ENCODE results near the gene SPANXN4. TPM values are rescaled to one million over a fixed set of nuclear protein-coding genes. Genes with fewer than 3 reads are reported as not detected.

Gene SPANXN4, protein sequence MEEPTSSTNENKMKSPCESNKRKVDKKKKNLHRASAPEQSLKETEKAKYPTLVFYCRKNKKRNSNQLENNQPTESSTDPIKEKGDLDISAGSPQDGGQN
- total RNA-seq, result not detected

DNA sequence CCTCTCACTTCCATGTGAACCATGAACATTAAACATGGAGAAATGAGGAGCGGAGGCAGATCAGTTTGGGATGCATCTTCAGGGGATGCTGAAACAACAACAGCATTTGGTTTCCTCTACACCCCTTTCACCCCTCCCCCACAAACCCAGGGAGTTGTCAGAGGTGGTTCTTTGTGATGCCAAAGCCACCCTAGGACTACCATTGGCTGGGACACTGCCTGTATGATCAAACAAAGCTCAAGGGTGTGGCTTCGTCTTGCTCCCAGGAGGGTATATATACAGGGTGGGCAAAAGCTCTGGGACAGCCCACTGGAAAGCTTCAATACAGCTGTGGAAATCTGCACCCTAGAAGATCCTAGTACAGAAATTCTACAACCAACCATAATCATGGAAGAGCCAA lies at the start of gene SPANXN4:
Gene SPANXN4 (plus strand): TSS at position 301 of the 400 bp plus-strand sequence. CDS start 87 bp downstream, at position 388.
- no peak for DNase-seq

DNA sequence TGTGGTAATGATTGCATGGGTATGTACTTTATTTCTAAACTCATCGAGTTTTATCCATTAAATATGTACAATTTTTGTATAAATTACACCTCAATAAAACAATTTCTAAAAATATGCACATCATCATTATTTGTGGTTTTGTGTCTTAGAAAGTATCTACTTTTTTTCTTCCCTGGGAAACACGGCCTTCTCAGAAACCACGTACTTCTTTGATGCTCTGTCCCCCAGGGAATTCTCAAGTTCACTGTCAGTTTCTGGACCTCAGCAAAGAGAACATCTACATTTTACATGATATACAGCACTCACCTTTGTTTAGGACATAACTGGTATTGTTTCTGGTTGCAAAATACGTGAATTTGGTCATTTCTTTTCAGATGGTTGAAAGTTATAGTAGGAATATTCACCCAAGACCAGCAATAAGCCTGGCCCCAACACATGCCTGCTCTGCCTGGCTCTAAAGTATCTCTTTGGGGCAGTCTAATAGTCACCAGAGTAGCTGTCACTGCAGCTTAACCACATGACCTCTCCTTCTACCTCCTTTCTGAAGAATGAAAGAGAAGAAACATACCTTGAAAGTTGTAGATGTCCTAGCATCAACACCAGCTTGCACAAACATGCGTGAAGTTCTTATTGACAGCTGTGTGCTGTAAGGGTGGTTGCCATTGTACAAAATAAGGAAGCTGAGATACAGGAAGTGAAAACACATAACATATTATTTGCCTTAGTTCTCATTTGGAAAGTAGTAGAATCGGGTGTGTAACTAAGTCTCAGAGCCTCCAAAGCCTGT lies 48.4 kb upstream of the SPANXN4 start:
- DNase-seq, result no peak

DNA sequence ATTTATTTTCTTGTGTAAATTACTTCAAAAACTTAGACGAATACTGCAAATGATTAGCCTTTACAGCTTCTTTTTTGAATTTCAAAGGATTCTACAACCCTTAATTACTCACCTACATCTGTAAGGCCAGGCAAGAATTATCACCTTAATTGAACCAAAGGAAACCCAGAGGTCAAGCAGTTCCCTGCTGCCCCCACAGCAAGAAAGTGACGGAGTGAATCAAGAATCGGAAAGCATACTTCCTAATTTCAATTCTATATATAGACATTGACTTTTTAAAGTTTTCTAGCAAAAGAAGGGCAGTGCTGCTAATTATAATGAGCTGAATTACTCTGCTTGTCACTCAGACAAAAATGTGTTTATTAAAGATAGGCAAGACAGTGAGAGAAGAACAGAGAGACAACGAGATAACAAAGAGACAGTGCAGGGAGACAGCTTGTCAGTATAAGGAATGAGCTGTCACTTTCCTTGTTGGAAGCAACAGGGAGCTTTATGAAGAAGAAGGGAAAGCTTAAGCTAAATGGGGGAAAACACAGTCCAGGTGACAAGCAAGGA lies 47.5 kb upstream of the SPANXN4 start:
- no peak for DNase-seq

DNA sequence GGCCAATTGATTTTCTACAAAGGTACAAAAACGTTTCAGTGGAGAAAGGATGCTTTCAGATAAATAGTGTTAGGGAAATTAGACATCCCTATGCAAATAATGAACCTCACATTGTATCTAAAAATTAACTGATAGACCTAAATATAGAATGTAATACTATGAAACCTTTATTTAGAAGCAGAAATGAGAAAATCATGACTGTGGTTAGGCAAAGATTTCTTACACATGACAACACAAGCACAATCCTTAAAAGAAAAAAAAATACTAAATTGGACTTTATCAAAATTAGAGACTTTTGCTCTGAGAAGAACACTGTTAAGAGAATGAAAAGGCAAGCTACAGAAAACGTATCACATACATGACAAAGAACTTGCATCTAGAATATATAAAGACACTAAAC lies 43.0 kb upstream of the SPANXN4 start:
- no peak for DNase-seq

DNA sequence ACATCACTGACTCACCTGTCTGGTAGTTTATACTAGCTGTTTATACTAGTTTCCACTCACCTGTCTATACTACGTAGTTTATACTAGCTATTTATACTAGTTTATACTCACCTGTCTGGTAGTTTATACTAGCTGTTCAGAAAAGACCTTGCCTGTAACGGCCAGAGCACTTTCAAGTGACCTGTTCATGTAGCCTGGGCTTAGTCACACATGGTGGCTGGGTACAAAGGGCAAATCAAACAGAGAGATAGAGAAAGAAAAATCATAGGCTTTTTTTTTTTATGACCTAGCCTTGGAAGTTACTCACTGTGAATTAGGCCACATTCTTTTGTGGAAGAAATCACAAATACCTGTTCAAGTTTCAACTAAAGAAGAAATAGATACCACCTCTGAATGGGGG lies 30.7 kb upstream of the SPANXN4 start:
- DNase-seq, result no peak

DNA sequence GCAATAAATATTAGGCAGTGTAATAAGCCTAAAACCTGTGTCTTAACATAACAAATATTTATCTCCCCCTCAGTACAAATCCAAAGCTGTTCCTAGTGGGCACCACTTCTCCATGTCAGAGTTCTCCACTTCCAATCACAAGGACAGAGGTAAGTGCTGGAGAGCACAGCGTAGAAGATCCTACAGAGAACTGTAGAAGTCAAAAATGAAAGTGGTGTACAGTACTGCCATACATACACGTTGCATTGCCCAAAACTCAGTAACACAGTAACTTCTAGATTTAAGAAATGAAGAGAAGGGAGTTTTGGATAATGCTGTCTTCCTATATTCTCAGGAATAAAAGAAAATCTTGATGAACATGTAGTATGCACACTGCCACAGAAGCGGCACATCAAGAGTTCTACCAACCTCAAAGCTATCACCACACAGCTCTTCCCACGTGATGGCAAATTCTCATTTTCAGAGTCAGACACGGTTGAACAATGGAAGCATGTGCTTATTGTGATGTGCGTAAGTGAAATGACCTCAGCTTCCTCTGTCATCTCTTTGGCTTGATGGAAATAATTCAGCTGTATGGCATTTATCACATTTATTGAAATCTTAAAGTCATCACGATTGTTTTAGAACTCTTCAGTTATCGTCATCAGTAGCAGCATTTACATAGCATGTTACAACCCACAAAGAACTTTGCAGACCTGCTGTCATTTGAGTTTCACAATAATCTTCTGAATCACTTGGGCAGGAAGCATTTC lies 27.1 kb upstream of the SPANXN4 start:
- DNase-seq, result no peak

DNA sequence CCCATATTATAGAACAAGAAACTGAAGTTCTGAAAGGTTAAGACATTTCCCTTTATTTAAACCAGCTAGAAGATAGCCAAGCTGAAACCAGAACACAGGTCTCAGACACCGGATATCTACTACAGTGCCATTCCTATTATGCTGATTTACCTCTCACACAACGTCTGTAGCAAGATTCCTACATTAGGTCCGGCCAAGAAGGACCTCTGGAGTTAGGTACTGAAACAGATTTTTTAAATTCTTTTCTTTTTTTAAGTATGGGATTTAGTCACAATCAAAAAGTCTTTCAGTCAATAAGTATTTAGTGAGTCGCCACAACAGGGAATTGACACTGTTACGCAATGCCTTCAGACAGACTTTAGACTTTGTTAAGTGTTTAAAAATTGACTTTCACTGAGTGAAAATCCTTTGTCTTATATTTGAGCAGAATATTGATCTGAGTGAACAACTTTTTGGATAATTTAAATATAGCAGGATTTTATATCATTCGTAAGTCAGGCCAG lies 26.5 kb upstream of the SPANXN4 start:
- no peak for DNase-seq

DNA sequence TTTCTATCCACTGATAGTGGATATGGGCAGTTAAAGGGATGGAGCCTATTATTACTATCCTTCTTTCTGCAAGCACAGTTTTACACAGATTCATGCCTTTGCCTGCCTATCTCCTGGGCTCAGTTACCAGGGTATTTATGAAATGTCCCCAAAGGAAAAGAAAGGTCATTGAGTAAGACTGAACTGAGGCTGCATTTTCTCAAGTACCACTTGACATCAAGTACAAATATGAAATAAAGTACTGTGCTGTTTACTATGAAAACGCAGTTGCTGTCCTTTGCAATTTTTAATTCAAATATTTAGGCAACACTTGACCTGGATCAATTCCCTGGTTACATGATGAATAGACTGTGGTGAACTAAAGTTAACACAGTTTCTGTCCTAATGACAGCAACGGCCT lies 23.5 kb upstream of the SPANXN4 start:
- no peak for DNase-seq

DNA sequence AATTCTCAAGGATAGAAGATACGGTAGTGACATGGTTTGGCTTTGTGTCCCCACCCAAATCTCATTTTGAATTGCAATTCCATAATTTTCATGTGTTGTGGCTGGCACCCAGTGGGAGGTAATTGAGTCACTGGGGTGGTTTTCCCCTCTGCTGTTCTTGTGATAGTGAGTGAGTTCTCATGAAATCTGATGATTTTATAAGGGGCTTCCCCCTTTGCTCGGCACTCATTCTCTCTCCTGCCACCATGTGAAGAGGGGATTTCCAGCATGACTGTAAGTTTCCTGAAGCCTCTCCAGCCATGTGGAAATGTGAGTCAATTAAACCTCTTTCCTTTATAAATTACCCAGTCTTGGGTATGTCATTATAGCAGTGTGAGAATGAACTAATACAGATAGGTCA lies 8.5 kb upstream of the SPANXN4 start:
- DNase-seq, result no peak

DNA sequence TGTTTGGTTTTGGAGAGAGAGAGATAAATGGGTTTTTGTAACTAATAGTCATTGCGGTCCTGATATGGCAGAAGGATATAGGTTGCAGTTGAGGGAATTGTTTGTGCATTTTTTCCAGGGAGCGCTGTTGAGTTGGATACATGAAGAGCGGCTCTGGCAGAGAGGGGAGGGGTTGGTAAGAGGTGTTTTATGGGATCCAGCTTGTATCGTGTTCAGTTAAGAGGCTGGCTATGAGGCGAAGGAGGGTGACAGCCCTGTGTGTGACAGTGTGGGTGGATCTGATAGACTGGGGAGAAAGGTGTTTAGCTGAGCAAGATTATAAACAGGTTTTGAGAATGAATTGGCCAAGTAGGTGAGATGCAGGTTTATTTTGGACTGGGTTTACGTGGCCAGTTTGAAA lies 1.5 kb downstream of the SPANXN4 start:
- no peak for DNase-seq

DNA sequence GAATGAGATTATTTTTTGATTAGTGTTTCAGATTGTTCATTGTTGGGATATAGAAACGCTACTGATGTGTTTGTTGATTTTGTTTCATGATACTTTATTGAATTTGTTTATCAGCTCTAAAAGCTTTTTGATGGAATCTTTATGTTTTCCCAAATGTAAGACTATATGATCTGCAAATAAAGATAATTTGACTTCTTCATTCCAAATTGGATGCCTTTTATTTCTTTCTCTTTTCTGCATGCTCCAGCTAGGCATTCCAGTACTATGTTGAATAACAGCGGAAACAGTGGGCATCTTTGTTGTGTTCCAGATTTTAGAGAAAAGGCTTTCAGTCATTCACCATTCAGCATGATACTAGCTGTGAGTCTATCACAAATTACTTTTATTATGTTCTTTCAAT lies 21.8 kb downstream of the SPANXN4 start:
- DNase-seq, result no peak

DNA sequence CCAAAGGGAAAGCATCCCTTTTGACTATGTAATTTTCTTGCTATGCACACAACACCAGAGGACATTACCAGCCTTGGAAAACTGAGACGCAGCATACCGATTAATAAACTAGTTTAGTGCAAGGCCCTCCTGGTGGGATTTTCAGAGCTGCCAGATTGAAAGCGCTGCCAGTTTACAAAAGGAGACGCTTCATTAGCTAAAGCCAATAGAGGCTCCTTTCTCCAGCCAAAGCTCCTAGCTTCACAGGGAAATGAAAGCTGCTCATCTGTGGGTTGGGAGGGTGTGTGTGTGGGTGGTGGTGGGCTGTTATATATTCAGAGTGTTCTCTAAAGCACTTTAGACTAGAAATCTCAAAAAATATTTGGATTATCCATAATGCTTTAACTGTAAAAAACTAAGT lies 32.4 kb downstream of the SPANXN4 start:
- DNase-seq, result peak; percentile 16

DNA sequence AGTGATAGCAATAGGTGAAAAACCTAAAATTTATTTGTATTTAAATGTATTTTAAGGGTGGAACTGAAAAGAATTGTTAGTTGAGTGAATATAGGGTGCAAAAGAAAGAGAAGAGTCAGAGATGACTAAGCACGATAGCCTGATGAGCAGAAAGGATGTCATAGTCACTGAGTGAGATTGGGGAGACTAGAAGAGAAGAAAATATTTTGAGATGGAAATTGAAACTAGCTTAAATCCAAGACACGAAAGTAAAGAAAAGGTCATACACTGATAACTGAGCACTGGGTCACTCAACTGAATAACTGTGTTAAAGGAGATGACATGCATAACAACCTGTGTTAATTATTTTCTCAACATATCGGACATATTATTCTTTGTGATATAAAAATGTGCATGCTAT lies 55.5 kb downstream of the SPANXN4 start:
- no peak for DNase-seq

DNA sequence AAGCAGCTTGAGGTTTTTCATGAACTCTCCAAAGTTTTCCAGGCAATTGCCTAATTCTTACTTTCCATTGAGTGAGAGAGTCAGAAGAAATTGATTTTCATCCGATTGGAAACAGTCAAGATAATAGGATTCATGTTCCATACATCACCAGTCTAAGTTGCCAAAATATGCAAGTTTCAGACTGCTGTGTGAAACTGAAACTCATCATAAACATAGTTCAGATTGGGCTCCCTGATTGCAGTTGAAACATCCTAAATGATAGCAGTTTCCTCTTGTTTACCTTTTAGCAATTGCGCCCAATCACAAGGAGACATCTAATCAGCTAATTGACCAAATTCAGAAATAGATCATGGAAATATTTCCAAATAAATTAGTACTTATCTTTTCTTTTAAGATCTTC lies 56.8 kb downstream of the SPANXN4 start:
- no peak for DNase-seq
